B cell (primary cell): ENCODE measurements around the gene BNC2. TPM values are rescaled to one million over a fixed set of nuclear protein-coding genes. Genes with fewer than 3 reads are reported as not detected.

Experiments
- ATAC-seq: fragments of 200-7000 bp; cut with Tn5 transposase; one replicate; pipeline ENCODE4 v1.10.0; 2021; ENCODE audit warnings: low read depth, mild to moderate bottlenecking, moderate number of reproducible peaks, moderate library complexity
- CTCF ChIA-PET: fragments of 350-600 bp; sonication (Branson Sonifier 250); formaldehyde crosslinking; loops from one replicate; lab custom pipeline; 2021; ENCODE audit warnings: antibody characterized with exemption, inconsistent platforms; lab: Charles Lee
- POLR2A ChIA-PET: fragments of 350-600 bp; sonication (Branson Sonifier 250); formaldehyde crosslinking; loops from one replicate; lab custom pipeline; 2021; ENCODE audit warnings: antibody characterized with exemption; lab: Charles Lee
- DNase-seq: peaks from one replicate; pipeline ENCODE4 v3.0.0; 2013
- H2AFZ ChIP-seq: 2 replicates; pipeline ENCODE4 v1.6.1; 2012; ENCODE audit warnings: mild to moderate bottlenecking, low read depth, low read length; ENCODE audit not compliant: insufficient read depth, poor library complexity, severe bottlenecking
- H3K27ac ChIP-seq, 2 donors: 1 replicate in 1 of 2; 2 replicates in 1 of 2; pipeline ENCODE4 v1.5.1; 2012 to 2013; ENCODE audit warnings: low read length in 2 of 2, mild to moderate bottlenecking in 2 of 2, moderate library complexity in 1 of 2
- H3K27me3 ChIP-seq, 4 experiments: fragments of 200-600 bp in 1 of 4; sonication (generic) in 1 of 4; replicated peaks in 1 of 4; 1 replicate in 2 of 4; 2 replicates in 2 of 4; pipeline versions ENCODE4 v1.6.1 to v1.7.0; 2013 to 2016; ENCODE audit warnings: low read length in 3 of 4, mild to moderate bottlenecking in 2 of 4, mixed read lengths in 1 of 4, moderate library complexity in 1 of 4; ENCODE audit not compliant: insufficient read depth in 4 of 4, control insufficient read depth in 3 of 4; ENCODE audit errors: control extremely low read depth in 1 of 4
- H3K36me3 ChIP-seq, 2 experiments: replicated peaks in 1 of 2; 1 replicate in 1 of 2; 2 replicates in 1 of 2; pipeline versions ENCODE4 v1.6.1 to v1.7.1; 2013; ENCODE audit warnings: low read length in 1 of 2; ENCODE audit not compliant: insufficient read depth in 2 of 2, control insufficient read depth in 1 of 2; ENCODE audit errors: control extremely low read depth in 1 of 2, extremely low read depth in 1 of 2
- H3K4me1 ChIP-seq, 2 donors: fragments of 200-600 bp in 1 of 2; sonication (generic) in 1 of 2; 1 replicate in 1 of 2; 2 replicates in 1 of 2; pipeline versions ENCODE4 v1.5.1 to v1.6.1; 2013 to 2017; ENCODE audit warnings: low read length in 2 of 2; ENCODE audit not compliant: control insufficient read depth in 2 of 2, insufficient read depth in 2 of 2
- H3K4me2 ChIP-seq: replicated peaks from 2 replicates; pipeline ENCODE3; 2012; ENCODE audit warnings: mild to moderate bottlenecking, low read depth, low read length; ENCODE audit not compliant: poor library complexity, severe bottlenecking
- H3K4me3 ChIP-seq, 5 experiments: fragments of 200-600 bp in 1 of 5; sonication (generic) in 1 of 5; 1 replicate in 3 of 5; 2 replicates in 2 of 5; pipeline versions ENCODE4 v1.5.1 to v1.7.0; 2011 to 2016; ENCODE audit warnings: low read length in 4 of 5, mild to moderate bottlenecking in 4 of 5, low read depth in 2 of 5, control low read depth in 1 of 5, moderate library complexity in 1 of 5; ENCODE audit not compliant: insufficient read depth in 1 of 5; ENCODE audit errors: control extremely low read depth in 1 of 5, extremely low read depth in 1 of 5
- H3K79me2 ChIP-seq: fragments of 200-600 bp; sonication (generic); one replicate; pipeline ENCODE4 v1.6.0; 2016; ENCODE audit warnings: low read length; ENCODE audit not compliant: control insufficient read depth, insufficient read depth
- H3K9ac ChIP-seq: fragments of 200-600 bp; sonication (generic); 2 replicates; pipeline ENCODE4 v1.6.1; 2017; ENCODE audit warnings: mild to moderate bottlenecking, low read length, moderate library complexity
- H3K9me3 ChIP-seq, 3 donors: one replicate each; pipeline versions ENCODE4 v1.6.1 to v1.7.1; 2013; ENCODE audit warnings: low read length in 2 of 3; ENCODE audit not compliant: control insufficient read depth in 2 of 3, insufficient read depth in 1 of 3; ENCODE audit errors: control extremely low read depth in 1 of 3
- H4K20me1 ChIP-seq: 2 replicates; pipeline ENCODE4 v1.6.0; 2012; ENCODE audit warnings: mild to moderate bottlenecking, low read length; ENCODE audit not compliant: insufficient read depth, control insufficient read depth, poor library complexity, severe bottlenecking
- H3K27ac Mint-ChIP-seq: one replicate; pipeline ENCODE4 v1.8.0; 2021; ENCODE audit warnings: mixed read lengths
- H3K27me3 Mint-ChIP-seq: one replicate; pipeline ENCODE4 v1.8.0; 2021; ENCODE audit warnings: mixed read lengths
- H3K4me1 Mint-ChIP-seq: one replicate; pipeline ENCODE4 v1.8.0; 2021; ENCODE audit warnings: mixed read lengths
- H3K4me3 Mint-ChIP-seq: one replicate; pipeline ENCODE4 v1.8.0; 2021; ENCODE audit warnings: mixed read lengths
- H3K9me3 Mint-ChIP-seq: one replicate; pipeline ENCODE4 v1.8.0; 2022; ENCODE audit warnings: mixed read lengths; ENCODE audit not compliant: insufficient read depth
- EZH2 ChIP-seq: IDR thresholded peaks from 2 replicates; pipeline ENCODE4 v1.6.1; 2012; ENCODE audit warnings: borderline replicate concordance, low read depth, mild to moderate bottlenecking, moderate library complexity, low read length; ENCODE audit not compliant: insufficient read depth, poor library complexity, severe bottlenecking
- WGBS: methylation state at CpG from one replicate; pipeline ENCODE4 v1.1.5; 2013; ENCODE audit warnings: missing lambda C conversion rate; ENCODE audit not compliant: insufficient coverage; 5-methylcytosine and 5-hydroxymethylcytosine counted together
- intact Hi-C: fragments of 100-400 bp; cut with micrococcal nuclease; formaldehyde crosslinking; loops from one replicate; pipeline ENCODE4 v1.10.0; 2022
- polyA plus RNA-seq: library from polyadenylated mRNA; depleted of rRNA; stranded (reverse); fragments of >200 nt; gene quantifications from 2 replicates; pipeline ENCODE4 v1.2.3, GENCODE V29; 2012
- total RNA-seq, 2 donors: library from RNA; stranded (reverse); fragments of 120-200 nt in 1 of 2; gene quantifications; 1 replicate in 1 of 2; 2 replicates in 1 of 2; pipeline versions ENCODE4 v1.2.3 to v1.2.4, GENCODE V29; 2013 to 2022
- TF ChIP-seq, protein P1 (sequence below): fragments of 200-600 bp; IDR thresholded peaks from one replicate; pipeline ENCODE4 v1.8.0; 2022; ENCODE audit warnings: antibody characterized with exemption, mild to moderate bottlenecking

Gene BNC2
- total and polyA plus RNA-seq, 2 donors (not counting 1 experiment from before 2014, with no cell fraction given), result 0.01 TPM; not detected in 1

DNA sequence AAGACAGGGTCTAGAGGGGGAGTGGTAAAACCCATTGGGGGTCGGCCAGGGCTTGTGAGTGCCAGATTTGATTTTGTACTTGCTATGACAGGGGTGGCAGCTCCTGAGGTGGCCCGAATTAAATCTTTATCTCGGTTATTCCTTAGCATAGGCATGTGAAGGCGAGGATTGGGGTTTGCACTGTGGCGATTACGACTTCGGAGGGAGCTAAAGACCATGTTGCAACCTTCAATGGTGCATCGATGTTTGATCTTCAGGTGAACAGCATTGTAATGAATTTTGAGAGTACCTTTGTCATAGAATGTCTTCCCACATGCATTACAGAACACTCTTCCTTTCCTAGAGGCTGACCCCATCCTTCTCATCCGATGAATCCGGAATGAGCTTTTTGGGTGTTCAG is 433.9 kb downstream of the BNC2 start:
- no peak overlapping the region for H3K4me3 ChIP-seq
- no peak overlapping the region for H3K27ac ChIP-seq
- ChIA-PET CTCF (no interaction called here), POLR2A (no interaction called here)
- no peak overlapping the region for H3K9ac ChIP-seq
- TF ChIP-seq EZH2, result no peak
- TF ChIP-seq, protein P1, sequence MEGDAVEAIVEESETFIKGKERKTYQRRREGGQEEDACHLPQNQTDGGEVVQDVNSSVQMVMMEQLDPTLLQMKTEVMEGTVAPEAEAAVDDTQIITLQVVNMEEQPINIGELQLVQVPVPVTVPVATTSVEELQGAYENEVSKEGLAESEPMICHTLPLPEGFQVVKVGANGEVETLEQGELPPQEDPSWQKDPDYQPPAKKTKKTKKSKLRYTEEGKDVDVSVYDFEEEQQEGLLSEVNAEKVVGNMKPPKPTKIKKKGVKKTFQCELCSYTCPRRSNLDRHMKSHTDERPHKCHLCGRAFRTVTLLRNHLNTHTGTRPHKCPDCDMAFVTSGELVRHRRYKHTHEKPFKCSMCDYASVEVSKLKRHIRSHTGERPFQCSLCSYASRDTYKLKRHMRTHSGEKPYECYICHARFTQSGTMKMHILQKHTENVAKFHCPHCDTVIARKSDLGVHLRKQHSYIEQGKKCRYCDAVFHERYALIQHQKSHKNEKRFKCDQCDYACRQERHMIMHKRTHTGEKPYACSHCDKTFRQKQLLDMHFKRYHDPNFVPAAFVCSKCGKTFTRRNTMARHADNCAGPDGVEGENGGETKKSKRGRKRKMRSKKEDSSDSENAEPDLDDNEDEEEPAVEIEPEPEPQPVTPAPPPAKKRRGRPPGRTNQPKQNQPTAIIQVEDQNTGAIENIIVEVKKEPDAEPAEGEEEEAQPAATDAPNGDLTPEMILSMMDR, result no peak
- H3K9me3 Mint-ChIP-seq, result peaks cover 5% of the 10 kb centered on the region
- H3K4me1 ChIP-seq, result no peaks in the 10 kb centered on the region
- DNase-seq, result no peak
- H3K27me3 Mint-ChIP-seq, result no peaks in the 10 kb centered on the region
- no peaks in the 10 kb centered on the region for H3K79me2 ChIP-seq
- no peaks in the 10 kb centered on the region for H4K20me1 ChIP-seq
- ATAC-seq, result no peak
- H3K36me3 ChIP-seq, result no peaks in the 10 kb centered on the region
- H3K9me3 ChIP-seq, result peaks cover 0 to 16% (median 0%) of the 10 kb centered on the region in 3 donors
- H3K4me2 ChIP-seq, result no peak overlapping the region
- no peaks in the 10 kb centered on the region for H3K4me1 Mint-ChIP-seq
- H3K27me3 ChIP-seq, result no peaks in the 10 kb centered on the region
- 89% methylated on average over 4 of the region's 10 CpGs for WGBS
- H3K27ac Mint-ChIP-seq, result no peak overlapping the region
- no peak overlapping the region for H3K4me3 Mint-ChIP-seq
- intact Hi-C loops, result no loop called here
- no peak overlapping the region for H2AFZ ChIP-seq

DNA sequence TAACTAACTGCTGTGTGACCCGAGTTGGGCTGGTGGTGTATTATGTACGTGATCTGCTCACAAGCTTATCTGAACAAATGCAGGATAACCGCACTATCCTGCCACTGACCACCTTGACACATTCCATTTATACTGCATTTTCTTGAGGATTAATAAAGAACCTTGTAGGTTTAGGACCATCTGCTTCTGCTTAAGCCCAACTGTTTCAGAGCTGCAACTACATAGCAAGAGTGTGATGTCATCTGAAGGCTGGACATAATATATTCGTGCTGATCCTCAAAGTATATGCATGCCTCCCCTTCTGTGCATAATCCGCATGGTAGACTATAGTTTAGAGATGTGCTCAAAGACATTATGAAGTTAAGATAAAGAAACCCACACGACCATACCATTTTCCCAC is 435.9 kb downstream of the BNC2 start:
- Histone ChIP-seq H3K9me3 (peaks cover 0 to 16% (median 0%) of the 10 kb centered on the region in 3 donors), H2AFZ (no peak overlapping the region), H3K27ac (no peak overlapping the region), H3K79me2 (no peaks in the 10 kb centered on the region), H3K9ac (no peak overlapping the region), H3K36me3 (no peaks in the 10 kb centered on the region), H4K20me1 (no peaks in the 10 kb centered on the region), H3K4me2 (no peak overlapping the region), H3K4me1 (no peaks in the 10 kb centered on the region), H3K4me3 (no peak overlapping the region), H3K27me3 (no peaks in the 10 kb centered on the region)
- POLR2A ChIA-PET, result no interaction called here
- TF ChIP-seq EZH2, result no peak
- TF ChIP-seq, protein P1, result no peak
- Mint-ChIP-seq H3K27ac (no peak overlapping the region), H3K27me3 (no peaks in the 10 kb centered on the region), H3K4me3 (no peak overlapping the region), H3K9me3 (peaks cover 5% of the 10 kb centered on the region), H3K4me1 (no peaks in the 10 kb centered on the region)
- no CpG with 5 or more reads among the region's 6 CpGs for WGBS
- intact Hi-C loops, result no loop called here
- CTCF ChIA-PET, result no interaction called here
- ATAC-seq (no peak), DNase-seq (no peak)
